GM08714 (cell line): ENCODE measurements around the gene PELI3.

Source experiments
- H3K4me3 ChIP-seq: fragments of 200-500 bp; sonication (Bioruptor generic); 2 replicates; pipeline ENCODE4 v1.5.1; 2014; ENCODE audit warnings: mild to moderate bottlenecking, low read length, inconsistent platforms
- ZNF274 ChIP-seq: IDR thresholded peaks from 2 replicates; pipeline ENCODE4 v1.6.1; 2012; ENCODE audit warnings: mild to moderate bottlenecking, low read depth, low read length

The PELI3 gene

GRCh38 chr11:66494458-66494857 is 27.8 kb downstream of the PELI3 start:
- TF ChIP-seq ZNF274: no peak
- H3K4me3 ChIP-seq: no peak overlapping the region

- TF ChIP-seq ZNF274: no peak
- H3K4me3 ChIP-seq: no peak overlapping the region
These were observed 28.2 kb downstream of the PELI3 start for GRCh38 chr11:66494935-66495334.

GRCh38 chr11:66495401-66495854 is 28.7 kb downstream of the PELI3 start:
- no peak for TF ChIP-seq ZNF274
- H3K4me3 ChIP-seq: no peak overlapping the region

- no peak for TF ChIP-seq ZNF274
- H3K4me3 ChIP-seq: no peak overlapping the region
These were observed 30.5 kb downstream of the PELI3 start for GRCh38 chr11:66497206-66497605.

- no peak overlapping the region for H3K4me3 ChIP-seq
- TF ChIP-seq ZNF274: no peak
These were observed 31.8 kb downstream of the PELI3 start for GRCh38 chr11:66498506-66498905.

GRCh38 chr11:66505276-66505816 is 38.6 kb downstream of the PELI3 start:
- no peak for TF ChIP-seq ZNF274
- H3K4me3 ChIP-seq: no peak overlapping the region

GRCh38 chr11:66509131-66509561 is 42.4 kb downstream of the PELI3 start:
- H3K4me3 ChIP-seq: no peak overlapping the region
- no peak for TF ChIP-seq ZNF274

GRCh38 chr11:66510271-66510989 is 43.7 kb downstream of the PELI3 start, which contains the start of gene BBS1:
Gene BBS1, plus strand, starts transcription at chr11:66510635. Its CDS starts 25 bp downstream, at chr11:66510660.
- peak within 1 kb of the TSS; percentile 86 for H3K4me3 ChIP-seq
- TF ChIP-seq ZNF274: no peak

- no peak for TF ChIP-seq ZNF274
- H3K4me3 ChIP-seq: peak overlapping the region; percentile 86
These were observed 44.3 kb downstream of the PELI3 start for GRCh38 chr11:66510990-66511339.

GRCh38 chr11:66523611-66524010 is 56.9 kb downstream of the PELI3 start:
- TF ChIP-seq ZNF274: no peak
- H3K4me3 ChIP-seq: no peak overlapping the region

GRCh38 chr11:66524304-66525040 is 57.8 kb downstream of the PELI3 start:
- TF ChIP-seq ZNF274: no peak
- no peak overlapping the region for H3K4me3 ChIP-seq
